WTC11 (cell line): Measurements from ENCODE around the gene PSEN1. TPM values are rescaled to one million over a fixed set of nuclear protein-coding genes. Genes with fewer than 3 reads are reported as not detected.

Source experiments
- ATAC-seq: fragments of 200-7000 bp; cut with Tn5 transposase; 2 replicates; pipeline ENCODE4 v1.10.0; 2021; ENCODE audit warnings: mild to moderate bottlenecking, moderate library complexity
- CTCF ChIA-PET: fragments of 300-600 bp; sonication (Branson Sonifier 250); formaldehyde crosslinking; loops from one replicate; lab custom pipeline; 2021; ENCODE audit warnings: antibody characterized with exemption; lab: Charles Lee
- POLR2A ChIA-PET: fragments of 350-600 bp; sonication (Branson Sonifier 250); formaldehyde crosslinking; loops from one replicate; lab custom pipeline; 2021; ENCODE audit warnings: antibody characterized with exemption; lab: Charles Lee
- DNase-seq: peaks from one replicate; pipeline ENCODE4 v3.0.0; 2021; ENCODE audit warnings: low spot score
- H3K27ac Mint-ChIP-seq: 2 replicates; pipeline ENCODE4 v1.8.0; 2021; ENCODE audit warnings: mixed read lengths
- H3K27me3 Mint-ChIP-seq: 2 replicates; pipeline ENCODE4 v1.8.0; 2021; ENCODE audit warnings: low read depth, mild to moderate bottlenecking, moderate library complexity, mixed read lengths
- H3K36me3 Mint-ChIP-seq: 2 replicates; pipeline ENCODE4 v1.8.0; 2021; ENCODE audit warnings: mixed read lengths
- H3K4me1 Mint-ChIP-seq: 2 replicates; pipeline ENCODE4 v1.8.0; 2022; ENCODE audit warnings: mixed read lengths
- H3K4me3 Mint-ChIP-seq: 2 replicates; pipeline ENCODE4 v1.8.0; 2021; ENCODE audit warnings: mild to moderate bottlenecking, moderate library complexity, mixed read lengths
- H3K9me3 Mint-ChIP-seq: 2 replicates; pipeline ENCODE4 v1.8.0; 2021; ENCODE audit warnings: mixed read lengths
- AFF4 ChIP-seq: sonication (generic); formaldehyde crosslinking; IDR thresholded peaks from 2 replicates; pipeline ENCODE4 v1.8.1; 2023; ENCODE audit warnings: mild to moderate bottlenecking, missing genetic modification reagents, borderline replicate concordance
- ATF6 ChIP-seq: sonication (generic); formaldehyde crosslinking; IDR thresholded peaks from 2 replicates; pipeline ENCODE4 v1.8.1; 2023; ENCODE audit warnings: mild to moderate bottlenecking, missing genetic modification reagents
- E2F4 ChIP-seq: sonication (generic); formaldehyde crosslinking; IDR thresholded peaks from 2 replicates; pipeline ENCODE4 v1.8.1; 2022; ENCODE audit warnings: low read depth, mild to moderate bottlenecking, moderate library complexity, missing genetic modification reagents, borderline replicate concordance
- ETV6 ChIP-seq: sonication (generic); formaldehyde crosslinking; IDR thresholded peaks from 2 replicates; pipeline ENCODE4 v1.8.1; 2022; ENCODE audit warnings: mild to moderate bottlenecking, missing genetic modification reagents
- FOXK1 ChIP-seq: sonication (generic); formaldehyde crosslinking; IDR thresholded peaks from 2 replicates; pipeline ENCODE4 v1.8.0; 2022; ENCODE audit warnings: mild to moderate bottlenecking, moderate library complexity, missing genetic modification reagents
- GABPB1 ChIP-seq: sonication (generic); formaldehyde crosslinking; IDR thresholded peaks from 2 replicates; pipeline ENCODE4 v1.8.1; 2023; ENCODE audit warnings: mild to moderate bottlenecking, missing genetic modification reagents
- HMGA2 ChIP-seq: fragments of 250-450 bp; sonication (Bioruptor Pico); IDR thresholded peaks from 2 replicates; pipeline ENCODE4 v1.4.0; 2021; ENCODE audit warnings: mild to moderate bottlenecking, moderate library complexity
- HMGXB4 ChIP-seq: sonication (generic); formaldehyde crosslinking; IDR thresholded peaks from 2 replicates; pipeline ENCODE4 v1.8.1; 2023; ENCODE audit warnings: mild to moderate bottlenecking, moderate library complexity, missing genetic modification reagents
- JAZF1 ChIP-seq: fragments of 250-450 bp; sonication (Bioruptor Pico); IDR thresholded peaks from 2 replicates; pipeline ENCODE4 v1.9.0; 2021; ENCODE audit warnings: moderate library complexity, mild to moderate bottlenecking, inconsistent platforms
- MLX ChIP-seq: sonication (generic); formaldehyde crosslinking; IDR thresholded peaks from 2 replicates; pipeline ENCODE4 v1.8.1; 2023; ENCODE audit warnings: mild to moderate bottlenecking, missing genetic modification reagents, moderate library complexity
- NFE2L1 ChIP-seq: sonication (generic); formaldehyde crosslinking; IDR thresholded peaks from 2 replicates; pipeline ENCODE4 v1.8.1; 2023; ENCODE audit warnings: missing genetic modification reagents
- RORB ChIP-seq: fragments of 250-450 bp; sonication (Bioruptor Pico); IDR thresholded peaks from 2 replicates; pipeline ENCODE4 v1.9.0; 2021; ENCODE audit warnings: mild to moderate bottlenecking
- TEAD1 ChIP-seq: sonication (generic); formaldehyde crosslinking; IDR thresholded peaks from 2 replicates; pipeline ENCODE4 v1.8.0; 2022; ENCODE audit warnings: mild to moderate bottlenecking, missing genetic modification reagents
- TEAD4 ChIP-seq: sonication (generic); formaldehyde crosslinking; IDR thresholded peaks from 2 replicates; pipeline ENCODE4 v1.8.0; 2022; ENCODE audit warnings: mild to moderate bottlenecking, missing genetic modification reagents
- TP53 ChIP-seq: sonication (generic); formaldehyde crosslinking; IDR thresholded peaks from 2 replicates; pipeline ENCODE4 v1.8.1; 2023; ENCODE audit warnings: mild to moderate bottlenecking, missing genetic modification reagents
- USF2 ChIP-seq: sonication (generic); formaldehyde crosslinking; IDR thresholded peaks from 2 replicates; pipeline ENCODE4 v1.8.1; 2023; ENCODE audit warnings: mild to moderate bottlenecking, missing genetic modification reagents, moderate library complexity
- ZNF317 ChIP-seq: sonication (generic); formaldehyde crosslinking; IDR thresholded peaks from 2 replicates; pipeline ENCODE4 v1.8.1; 2023; ENCODE audit warnings: low read depth, mild to moderate bottlenecking, moderate library complexity, missing genetic modification reagents, borderline replicate concordance
- ZNF532 ChIP-seq: fragments of 250-450 bp; sonication (Bioruptor Pico); IDR thresholded peaks from 2 replicates; pipeline ENCODE4 v1.9.0; 2021; ENCODE audit warnings: mild to moderate bottlenecking, borderline replicate concordance
- total RNA-seq: library from RNA; stranded (reverse); gene quantifications from 3 replicates; pipeline ENCODE4 v1.2.3, GENCODE V29; 2021

PSEN1 gene
- total RNA-seq, 1 experiment from 2014 or later, result 26.6 TPM

GRCh38 chr14:73254247-73255004 is 118.1 kb downstream of the PSEN1 start (continued):
- no peak for TF ChIP-seq ZNF532 (CRISPR knock-in tag)
- TF ChIP-seq JAZF1, result no peak
- no peak for TF ChIP-seq ZNF317 (CRISPR knock-in tag)
- no peak for TF ChIP-seq HMGXB4 (CRISPR knock-in tag)
- no peak for TF ChIP-seq FOXK1 (CRISPR knock-in tag)

- Mint-ChIP-seq H3K27ac (no peak overlapping the region), H3K4me1 (no peaks in the 10 kb centered on the region), H3K9me3 (no peaks in the 10 kb centered on the region), H3K27me3 (no peaks in the 10 kb centered on the region), H3K4me3 (no peak overlapping the region), H3K36me3 (no peaks in the 10 kb centered on the region)
- TF ChIP-seq TP53, result no peak
- no peak for TF ChIP-seq TEAD4 (CRISPR knock-in tag)
- no peak for TF ChIP-seq ETV6 (CRISPR knock-in tag)
- no peak for TF ChIP-seq HMGA2 (CRISPR knock-in tag)
- TF ChIP-seq AFF4 (CRISPR knock-in tag), result no peak
- ATAC-seq (no peak), DNase-seq (no peak)
- POLR2A ChIA-PET, result no interaction called here
- CTCF ChIA-PET, result interaction anchor here (1.4 kb wide), 1 partner anchor 22 kb away, joined by 3 read pairs; no protein-coding TSS in a partner anchor
Observed at GRCh38 chr14:73255005-73255400, 118.7 kb downstream of the PSEN1 start.

GRCh38 chr14:73255693-73256225 is 119.5 kb downstream of the PSEN1 start:
- CTCF ChIA-PET, result no interaction called here
- Mint-ChIP-seq H3K27ac (no peak overlapping the region), H3K9me3 (no peaks in the 10 kb centered on the region), H3K36me3 (no peaks in the 10 kb centered on the region), H3K27me3 (no peaks in the 10 kb centered on the region), H3K4me1 (no peaks in the 10 kb centered on the region), H3K4me3 (no peak overlapping the region)
- POLR2A ChIA-PET, result no interaction called here
- ATAC-seq (no peak), DNase-seq (no peak)
- TF ChIP-seq MLX (no peak), RORB (no peak), TEAD1 (CRISPR knock-in tag) (no peak), TP53 (no peak), USF2 (CRISPR knock-in tag) (no peak), E2F4 (no peak), NFE2L1 (CRISPR knock-in tag) (no peak), GABPB1 (CRISPR knock-in tag) (no peak), ATF6 (CRISPR knock-in tag) (no peak)
